Peyer's patch (tissue), 4 donors: ENCODE data around the gene TRAF2.

ENCODE experiments used
- POLR2A ChIP-seq, 2 donors: fragments of 450-650 bp; IDR thresholded peaks; one replicate each; pipeline ENCODE4 v1.5.1; 2017; ENCODE audit warnings: antibody characterized with exemption in 2 of 2, mild to moderate bottlenecking in 2 of 2, moderate library complexity in 2 of 2
- TF ChIP-seq, protein P1 (sequence below), 6 experiments: fragments of 450-650 bp in 4 of 6; fragments of 200-600 bp in 2 of 6; sonication (generic) in 1 of 6; IDR thresholded peaks; one replicate each; pipeline ENCODE4 v1.5.1; 2017 to 2019; ENCODE audit warnings: antibody characterized with exemption in 6 of 6, mild to moderate bottlenecking in 3 of 6, moderate library complexity in 1 of 6

DNA sequence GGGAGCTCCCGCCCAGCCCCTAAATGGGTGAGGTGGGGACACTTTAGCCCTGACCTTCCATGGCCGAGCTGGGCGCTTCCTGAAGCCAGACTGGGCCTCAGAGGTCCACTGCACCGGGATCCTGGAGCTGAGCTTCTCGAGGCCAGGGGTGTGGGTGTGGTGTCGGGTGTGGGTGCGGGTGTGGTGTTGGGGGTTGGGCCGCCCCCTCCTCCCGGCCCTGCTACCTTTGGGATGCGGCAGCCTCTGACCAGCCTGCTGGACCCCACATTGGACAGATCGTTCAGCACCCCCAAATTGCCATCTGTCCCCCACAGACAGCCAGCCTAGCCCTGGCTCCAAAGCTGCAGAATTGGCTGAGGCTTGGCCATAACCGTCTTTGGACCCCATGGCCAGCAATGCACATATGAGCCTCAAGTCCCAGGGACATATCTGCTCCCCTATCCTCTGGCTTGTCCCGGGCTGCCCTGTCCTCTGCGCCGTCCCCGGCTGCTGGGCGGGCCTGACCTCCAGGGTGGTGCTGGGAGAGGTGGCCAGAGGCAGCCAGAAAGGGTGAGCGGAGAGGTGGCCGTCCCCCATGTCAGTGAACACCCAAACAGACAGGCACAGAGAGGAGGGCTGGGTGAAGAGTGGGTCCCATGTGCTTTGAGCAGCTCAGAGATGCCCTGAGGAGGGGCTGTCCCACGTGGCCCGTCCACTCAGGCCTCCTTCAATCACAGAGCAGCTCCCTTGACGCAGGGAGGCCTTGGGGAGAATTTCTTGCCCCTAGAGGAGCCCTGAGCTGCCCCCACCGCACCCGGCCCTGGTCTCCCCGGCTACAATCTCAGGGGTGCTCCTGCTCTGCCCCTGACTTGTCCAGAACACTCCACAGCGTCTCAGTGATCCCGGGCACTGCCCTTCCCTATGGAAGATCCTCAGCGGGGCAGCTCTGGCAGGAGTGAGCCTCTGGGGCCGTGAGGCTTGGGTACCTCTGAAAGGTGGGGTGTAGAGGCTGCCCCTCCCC lies 87.6 kb downstream of the TRAF2 start:
- TF ChIP-seq, protein P1, sequence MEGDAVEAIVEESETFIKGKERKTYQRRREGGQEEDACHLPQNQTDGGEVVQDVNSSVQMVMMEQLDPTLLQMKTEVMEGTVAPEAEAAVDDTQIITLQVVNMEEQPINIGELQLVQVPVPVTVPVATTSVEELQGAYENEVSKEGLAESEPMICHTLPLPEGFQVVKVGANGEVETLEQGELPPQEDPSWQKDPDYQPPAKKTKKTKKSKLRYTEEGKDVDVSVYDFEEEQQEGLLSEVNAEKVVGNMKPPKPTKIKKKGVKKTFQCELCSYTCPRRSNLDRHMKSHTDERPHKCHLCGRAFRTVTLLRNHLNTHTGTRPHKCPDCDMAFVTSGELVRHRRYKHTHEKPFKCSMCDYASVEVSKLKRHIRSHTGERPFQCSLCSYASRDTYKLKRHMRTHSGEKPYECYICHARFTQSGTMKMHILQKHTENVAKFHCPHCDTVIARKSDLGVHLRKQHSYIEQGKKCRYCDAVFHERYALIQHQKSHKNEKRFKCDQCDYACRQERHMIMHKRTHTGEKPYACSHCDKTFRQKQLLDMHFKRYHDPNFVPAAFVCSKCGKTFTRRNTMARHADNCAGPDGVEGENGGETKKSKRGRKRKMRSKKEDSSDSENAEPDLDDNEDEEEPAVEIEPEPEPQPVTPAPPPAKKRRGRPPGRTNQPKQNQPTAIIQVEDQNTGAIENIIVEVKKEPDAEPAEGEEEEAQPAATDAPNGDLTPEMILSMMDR (IDR thresholded peaks at IDR 0.05) = no peak
- no peak for TF ChIP-seq POLR2A (IDR thresholded peaks at IDR 0.05)
